WERI-Rb-1 (cell line): ENCODE data around the gene CHST9.

ENCODE experiments used
- DNase-seq: peaks from one replicate; pipeline ENCODE4 v3.0.0-alpha.2; 2020
- H3K27ac ChIP-seq: fragments of 250-450 bp; sonication (Bioruptor Pico); 2 replicates; pipeline ENCODE4 v1.5.1; 2020; ENCODE audit warnings: mild to moderate bottlenecking, moderate library complexity
- H3K27me3 ChIP-seq: fragments of 250-450 bp; sonication (Bioruptor Pico); 2 replicates; pipeline ENCODE4 v1.5.1; 2021; ENCODE audit warnings: mild to moderate bottlenecking, low read depth, moderate library complexity; ENCODE audit not compliant: insufficient read depth, severe bottlenecking
- H3K36me3 ChIP-seq: fragments of 250-450 bp; sonication (Bioruptor Pico); 2 replicates; pipeline ENCODE4 v1.5.1; 2020; ENCODE audit warnings: mild to moderate bottlenecking, moderate library complexity
- H3K4me3 ChIP-seq: 2 replicates; pipeline ENCODE4 v1.5.1; 2011; ENCODE audit warnings: low read depth, mild to moderate bottlenecking, control low read depth, low read length
- H3K9me3 ChIP-seq: fragments of 250-450 bp; sonication (Bioruptor Pico); 2 replicates; pipeline ENCODE4 v1.5.1; 2021; ENCODE audit warnings: mild to moderate bottlenecking, moderate library complexity; ENCODE audit not compliant: severe bottlenecking
- TF ChIP-seq, protein P1 (sequence below): IDR thresholded peaks from 2 replicates; pipeline ENCODE4 v1.5.1; 2011; ENCODE audit warnings: low read depth, mild to moderate bottlenecking, control low read depth, inconsistent platforms, low read length

CHST9 gene

DNA sequence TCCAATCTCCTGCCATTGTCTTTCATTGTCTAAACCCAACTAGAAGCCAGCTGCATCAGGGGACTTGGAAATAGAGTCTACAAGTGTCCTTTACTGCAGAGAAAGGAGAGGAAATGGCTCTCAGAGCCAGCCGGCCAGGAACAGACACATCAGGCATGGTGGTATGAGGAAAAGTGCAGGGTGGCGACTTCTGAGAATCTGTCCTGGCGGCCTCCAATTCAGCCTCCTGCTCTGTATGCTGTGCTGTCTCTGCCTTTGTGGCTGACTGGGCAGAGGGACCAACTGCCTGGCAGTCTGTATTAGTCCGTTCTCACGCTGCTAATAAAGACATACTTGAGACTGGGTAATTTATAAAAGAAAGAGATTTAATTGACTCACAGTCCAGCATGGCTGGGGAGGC, 282.8 kb downstream of the CHST9 start:
- TF ChIP-seq, protein P1, sequence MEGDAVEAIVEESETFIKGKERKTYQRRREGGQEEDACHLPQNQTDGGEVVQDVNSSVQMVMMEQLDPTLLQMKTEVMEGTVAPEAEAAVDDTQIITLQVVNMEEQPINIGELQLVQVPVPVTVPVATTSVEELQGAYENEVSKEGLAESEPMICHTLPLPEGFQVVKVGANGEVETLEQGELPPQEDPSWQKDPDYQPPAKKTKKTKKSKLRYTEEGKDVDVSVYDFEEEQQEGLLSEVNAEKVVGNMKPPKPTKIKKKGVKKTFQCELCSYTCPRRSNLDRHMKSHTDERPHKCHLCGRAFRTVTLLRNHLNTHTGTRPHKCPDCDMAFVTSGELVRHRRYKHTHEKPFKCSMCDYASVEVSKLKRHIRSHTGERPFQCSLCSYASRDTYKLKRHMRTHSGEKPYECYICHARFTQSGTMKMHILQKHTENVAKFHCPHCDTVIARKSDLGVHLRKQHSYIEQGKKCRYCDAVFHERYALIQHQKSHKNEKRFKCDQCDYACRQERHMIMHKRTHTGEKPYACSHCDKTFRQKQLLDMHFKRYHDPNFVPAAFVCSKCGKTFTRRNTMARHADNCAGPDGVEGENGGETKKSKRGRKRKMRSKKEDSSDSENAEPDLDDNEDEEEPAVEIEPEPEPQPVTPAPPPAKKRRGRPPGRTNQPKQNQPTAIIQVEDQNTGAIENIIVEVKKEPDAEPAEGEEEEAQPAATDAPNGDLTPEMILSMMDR: no peak
- Histone ChIP-seq H3K9me3 (peaks cover 7% of the 10 kb centered on the region), H3K27me3 (no peaks in the 10 kb centered on the region), H3K27ac (no peak overlapping the region), H3K36me3 (no peaks in the 10 kb centered on the region), H3K4me3 (no peak overlapping the region)
- no peak for DNase-seq

DNA sequence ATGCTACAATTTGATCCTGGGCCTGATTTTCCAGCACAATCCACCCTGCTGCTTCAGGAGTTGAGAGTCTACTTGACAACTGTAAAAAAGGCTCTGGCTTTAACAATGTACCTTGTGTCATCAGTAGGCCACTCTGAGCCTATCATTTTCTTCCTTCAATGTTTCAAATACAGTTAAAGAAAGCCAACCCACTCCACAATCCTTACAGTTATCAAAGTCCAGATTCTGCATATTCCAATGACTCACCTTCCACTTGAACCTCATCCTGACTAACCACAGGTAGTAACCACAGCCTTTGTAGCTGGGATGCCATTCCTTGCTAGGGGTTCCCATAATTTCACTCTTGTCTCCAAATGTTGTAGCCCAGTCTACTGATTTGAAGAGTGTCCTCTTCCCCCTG, 284.1 kb downstream of the CHST9 start:
- DNase-seq: no peak
- H3K27ac ChIP-seq: no peak overlapping the region

DNA sequence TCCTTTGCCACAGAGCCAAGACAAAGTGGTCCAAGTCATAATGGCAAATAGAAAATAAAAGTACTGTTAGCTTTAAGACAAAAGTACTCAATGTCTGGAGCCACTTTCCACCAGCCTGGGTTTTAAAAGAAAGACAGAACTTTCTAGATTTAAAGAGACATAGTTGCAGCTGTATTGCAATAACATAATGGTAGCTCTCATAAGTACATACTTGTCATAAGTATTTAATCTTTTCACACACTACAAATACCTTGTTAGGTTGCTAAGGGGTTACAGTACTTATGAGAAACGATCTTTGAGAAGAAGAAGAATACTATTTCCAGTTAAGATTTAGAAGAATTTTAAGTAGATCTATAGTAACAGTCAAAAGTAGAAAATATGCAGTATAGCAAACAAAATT, 290.7 kb downstream of the CHST9 start:
- DNase-seq: no peak
- H3K4me3 ChIP-seq: no peak overlapping the region
- no peaks in the 10 kb centered on the region for H3K36me3 ChIP-seq
- no peaks in the 10 kb centered on the region for H3K27me3 ChIP-seq
- TF ChIP-seq, protein P1: no peak
- H3K27ac ChIP-seq: no peak overlapping the region
- no peaks in the 10 kb centered on the region for H3K9me3 ChIP-seq

More for the DNA sequence above, 284.1 kb downstream of the CHST9 start:
- Histone ChIP-seq H3K27me3 (no peaks in the 10 kb centered on the region), H3K4me3 (no peak overlapping the region), H3K36me3 (no peaks in the 10 kb centered on the region), H3K9me3 (peaks cover 7% of the 10 kb centered on the region)
- TF ChIP-seq, protein P1: no peak

DNA sequence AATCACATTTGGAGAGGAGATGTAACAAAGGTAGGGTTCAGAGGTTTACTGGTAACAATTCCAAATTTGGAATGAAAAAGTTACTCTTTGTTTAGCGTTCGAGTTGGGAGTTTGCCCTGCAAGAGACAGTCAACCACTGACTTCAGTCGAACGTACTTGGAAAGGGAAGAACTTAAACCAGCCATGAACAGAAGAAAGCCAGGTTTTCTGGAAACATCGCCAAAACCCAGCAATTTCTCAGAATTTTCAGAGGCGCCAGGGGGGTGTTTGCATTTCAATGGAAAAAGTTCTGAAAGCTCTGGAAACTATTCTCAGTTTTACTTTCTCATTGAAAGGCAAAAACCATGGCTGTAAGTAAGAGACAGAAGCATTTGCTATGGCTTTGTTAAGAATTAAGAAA, 291.1 kb downstream of the CHST9 start:
- Histone ChIP-seq H3K27ac (no peak overlapping the region), H3K9me3 (no peaks in the 10 kb centered on the region), H3K4me3 (no peak overlapping the region), H3K27me3 (no peaks in the 10 kb centered on the region), H3K36me3 (no peaks in the 10 kb centered on the region)
- no peak for DNase-seq
- TF ChIP-seq, protein P1: no peak

DNA sequence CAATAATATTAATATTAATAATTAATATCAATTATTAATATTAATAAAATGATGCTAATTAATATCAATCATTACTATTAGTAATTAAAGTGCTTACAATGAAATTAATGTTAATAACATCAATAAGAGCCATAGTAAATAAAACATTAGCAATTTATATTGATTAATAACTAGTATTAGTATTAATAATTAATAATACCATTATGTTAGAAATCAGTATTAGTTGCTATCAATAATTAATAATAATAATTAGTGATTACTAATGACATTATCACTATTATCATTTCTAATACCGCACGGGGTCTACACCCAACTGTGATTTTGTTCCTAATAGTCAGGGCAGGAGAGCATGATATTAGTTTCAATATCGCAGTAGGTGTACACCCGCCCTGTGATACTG, 296.8 kb downstream of the CHST9 start:
- Histone ChIP-seq H3K4me3 (no peak overlapping the region), H3K9me3 (no peaks in the 10 kb centered on the region), H3K36me3 (no peaks in the 10 kb centered on the region), H3K27ac (no peak overlapping the region), H3K27me3 (no peaks in the 10 kb centered on the region)
- TF ChIP-seq, protein P1: no peak
- no peak for DNase-seq

DNA sequence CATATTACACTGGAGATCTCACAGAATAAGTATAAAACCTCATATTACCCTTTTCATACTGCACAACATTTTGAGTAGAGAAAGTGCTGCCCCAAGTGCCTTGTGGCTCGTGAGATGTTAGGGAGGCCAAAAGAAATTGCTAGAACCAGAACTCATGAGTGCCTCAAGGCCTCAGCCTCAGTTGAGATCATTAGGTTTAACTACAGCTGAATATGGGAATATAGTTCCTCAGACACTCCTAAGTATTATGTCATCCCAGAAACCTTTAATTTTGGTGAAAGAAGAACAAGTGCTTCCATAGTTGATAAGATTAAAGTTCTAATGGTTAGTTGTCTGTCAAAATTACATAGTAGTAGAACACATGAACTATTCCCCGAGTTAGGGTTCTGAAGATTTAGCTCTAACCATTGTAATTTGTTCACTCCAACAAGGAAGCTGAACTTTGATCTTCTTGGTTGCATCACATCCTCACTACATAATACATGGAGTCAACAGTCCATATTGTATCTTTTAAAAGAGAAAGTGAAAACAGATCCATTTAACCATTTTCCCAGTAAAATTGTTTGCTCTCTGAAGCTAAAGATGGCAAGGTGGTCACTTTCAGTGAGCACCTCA, 310.0 kb downstream of the CHST9 start:
- no peak for DNase-seq

More for the DNA sequence above, 310.0 kb downstream of the CHST9 start:
- H3K4me3 ChIP-seq: no peak overlapping the region
- TF ChIP-seq, protein P1: no peak
- no peaks in the 10 kb centered on the region for H3K36me3 ChIP-seq
- no peaks in the 10 kb centered on the region for H3K9me3 ChIP-seq
- H3K27ac ChIP-seq: no peak overlapping the region
- H3K27me3 ChIP-seq: no peaks in the 10 kb centered on the region
